CD4-positive, alpha-beta T cell (primary cell): Measurements from ENCODE around the gene AMMECR1L. TPM values are rescaled to one million over a fixed set of nuclear protein-coding genes. Genes with fewer than 3 reads are reported as not detected.

Source experiments
- ATAC-seq: fragments of 200-7000 bp; cut with Tn5 transposase; one replicate; pipeline ENCODE4 v1.10.0; 2022; ENCODE audit warnings: mild to moderate bottlenecking; ENCODE audit not compliant: poor library complexity
- CTCF ChIA-PET: fragments of 350-600 bp; sonication (Branson Sonifier 250); formaldehyde crosslinking; loops from one replicate; lab custom pipeline; 2021; ENCODE audit warnings: antibody characterized with exemption, inconsistent platforms; lab: Charles Lee
- POLR2A ChIA-PET: fragments of 350-600 bp; sonication (Branson Sonifier 250); formaldehyde crosslinking; loops from one replicate; lab custom pipeline; 2021; ENCODE audit warnings: antibody characterized with exemption, inconsistent platforms; lab: Charles Lee
- DNase-seq, 14 experiments: peaks; one replicate each; pipeline ENCODE4 v3.0.0-alpha.2; 2013 to 2020; ENCODE audit warnings: mixed read lengths in 2 of 14
- H3K27ac ChIP-seq, 2 donors: one replicate each; pipeline versions ENCODE4 v1.5.1 to v1.7.0; 2013; ENCODE audit warnings: low read length in 2 of 2, low read depth in 1 of 2, mild to moderate bottlenecking in 1 of 2
- H3K27me3 ChIP-seq, 2 experiments: 1 replicate in 1 of 2; 2 replicates in 1 of 2; pipeline versions ENCODE4 v1.6.1 to v1.7.0; 2013; ENCODE audit warnings: low read length in 2 of 2, control low read depth in 1 of 2, mild to moderate bottlenecking in 1 of 2, moderate library complexity in 1 of 2; ENCODE audit not compliant: insufficient read depth in 2 of 2, control insufficient read depth in 1 of 2
- H3K36me3 ChIP-seq: one replicate; pipeline ENCODE4 v1.6.1; 2013; ENCODE audit warnings: low read length, control low read depth; ENCODE audit not compliant: insufficient read depth
- H3K4me1 ChIP-seq: one replicate; pipeline ENCODE4 v1.6.1; 2013; ENCODE audit warnings: low read length, control low read depth; ENCODE audit not compliant: insufficient read depth
- H3K4me3 ChIP-seq: one replicate; pipeline ENCODE4 v1.5.1; 2013; ENCODE audit warnings: mild to moderate bottlenecking, low read length, moderate library complexity
- H3K9me3 ChIP-seq, 2 experiments: 1 replicate in 1 of 2; 2 replicates in 1 of 2; pipeline versions ENCODE4 v1.6.1 to v1.7.0; 2013; ENCODE audit warnings: low read length in 2 of 2, mild to moderate bottlenecking in 2 of 2, control low read depth in 1 of 2, moderate library complexity in 1 of 2; ENCODE audit not compliant: control insufficient read depth in 1 of 2, insufficient read depth in 1 of 2
- H3K27ac Mint-ChIP-seq: one replicate; pipeline ENCODE4 v1.8.0; 2020; ENCODE audit warnings: mixed read lengths
- H3K27me3 Mint-ChIP-seq: one replicate; pipeline ENCODE4 v1.8.0; 2021; ENCODE audit warnings: mixed read lengths
- H3K36me3 Mint-ChIP-seq: one replicate; pipeline ENCODE4 v1.8.0; 2021; ENCODE audit warnings: low read depth, mixed read lengths
- H3K4me1 Mint-ChIP-seq: one replicate; pipeline ENCODE4 v1.8.0; 2021; ENCODE audit warnings: low read depth, mixed read lengths
- H3K4me3 Mint-ChIP-seq: one replicate; pipeline ENCODE4 v1.8.0; 2020; ENCODE audit warnings: mild to moderate bottlenecking, mixed read lengths
- H3K9me3 Mint-ChIP-seq: one replicate; pipeline ENCODE4 v1.8.0; 2020; ENCODE audit warnings: mixed read lengths
- intact Hi-C, 2 experiments: fragments of 100-400 bp; cut with DNase I in 1 of 2; cut with micrococcal nuclease in 1 of 2; formaldehyde crosslinking; loops; one replicate each; pipeline versions ENCODE4 v1.15.1 to v1.9.0; 2023 to 2025; cut with DNase I, micrococcal nuclease
- total RNA-seq, 174 experiments: library from RNA in 2 of 174; stranded (reverse) in 2 of 174; gene quantifications; one replicate each; pipeline ENCODE4 v1.2.3 and lab custom pipeline; 2021 to 2026
- TF ChIP-seq, protein P1 (sequence below): fragments of 200-600 bp; IDR thresholded peaks from one replicate; pipeline ENCODE4 v1.8.0; 2022; ENCODE audit warnings: antibody characterized with exemption, mild to moderate bottlenecking

The AMMECR1L gene
- total RNA-seq, 2 experiments from 2014 or later = 9.6 to 10.1 TPM

DNA sequence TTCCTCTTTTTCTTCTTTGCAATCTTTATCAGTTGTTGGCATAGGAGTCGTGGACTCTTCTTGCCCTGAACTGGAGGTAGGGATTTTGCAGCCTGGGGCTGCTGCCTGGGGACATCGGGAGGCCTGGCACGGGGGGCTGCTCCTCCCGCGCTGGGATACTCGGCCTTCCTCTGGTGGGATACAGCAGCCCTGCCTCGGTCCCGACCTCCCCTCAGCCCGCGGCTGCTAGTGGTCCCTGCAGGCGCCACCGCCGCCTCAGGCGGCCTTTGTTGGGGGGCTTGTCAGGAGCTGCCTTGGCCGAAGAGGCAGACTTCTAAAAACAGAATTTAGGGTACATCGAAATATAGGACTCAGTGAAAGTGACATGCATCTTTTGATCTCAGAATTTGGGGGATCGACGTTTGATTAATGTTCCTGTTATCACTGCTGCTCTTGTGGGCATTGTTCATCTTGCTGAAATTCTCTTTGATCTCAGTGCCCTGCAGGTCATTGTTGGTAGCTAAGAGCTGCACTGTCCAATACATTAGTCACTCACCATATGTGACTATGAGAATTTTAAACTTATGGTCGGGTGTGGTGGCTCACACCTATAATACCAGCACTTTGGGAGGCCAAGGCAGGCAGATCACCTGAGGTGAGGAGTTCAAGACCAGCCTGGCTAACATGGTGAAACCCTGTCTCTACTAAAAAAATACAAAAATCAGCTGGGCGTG lies 44.1 kb downstream of the AMMECR1L start:
- Histone ChIP-seq H3K27me3 (no peaks in the 10 kb centered on the region), H3K9me3 (no peaks in the 10 kb centered on the region), H3K36me3 (peaks cover 12% of the 10 kb centered on the region), H3K27ac (no peak overlapping the region), H3K4me1 (no peaks in the 10 kb centered on the region), H3K4me3 (no peak overlapping the region)
- Mint-ChIP-seq H3K36me3 (peaks cover 16% of the 10 kb centered on the region), H3K9me3 (no peaks in the 10 kb centered on the region), H3K27me3 (no peaks in the 10 kb centered on the region), H3K4me3 (no peak overlapping the region), H3K27ac (no peak overlapping the region), H3K4me1 (no peaks in the 10 kb centered on the region)
- DNase-seq (no peak), ATAC-seq (no peak)
- TF ChIP-seq, protein P1, sequence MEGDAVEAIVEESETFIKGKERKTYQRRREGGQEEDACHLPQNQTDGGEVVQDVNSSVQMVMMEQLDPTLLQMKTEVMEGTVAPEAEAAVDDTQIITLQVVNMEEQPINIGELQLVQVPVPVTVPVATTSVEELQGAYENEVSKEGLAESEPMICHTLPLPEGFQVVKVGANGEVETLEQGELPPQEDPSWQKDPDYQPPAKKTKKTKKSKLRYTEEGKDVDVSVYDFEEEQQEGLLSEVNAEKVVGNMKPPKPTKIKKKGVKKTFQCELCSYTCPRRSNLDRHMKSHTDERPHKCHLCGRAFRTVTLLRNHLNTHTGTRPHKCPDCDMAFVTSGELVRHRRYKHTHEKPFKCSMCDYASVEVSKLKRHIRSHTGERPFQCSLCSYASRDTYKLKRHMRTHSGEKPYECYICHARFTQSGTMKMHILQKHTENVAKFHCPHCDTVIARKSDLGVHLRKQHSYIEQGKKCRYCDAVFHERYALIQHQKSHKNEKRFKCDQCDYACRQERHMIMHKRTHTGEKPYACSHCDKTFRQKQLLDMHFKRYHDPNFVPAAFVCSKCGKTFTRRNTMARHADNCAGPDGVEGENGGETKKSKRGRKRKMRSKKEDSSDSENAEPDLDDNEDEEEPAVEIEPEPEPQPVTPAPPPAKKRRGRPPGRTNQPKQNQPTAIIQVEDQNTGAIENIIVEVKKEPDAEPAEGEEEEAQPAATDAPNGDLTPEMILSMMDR = no peak
- ChIA-PET POLR2A (no interaction called here), CTCF (no interaction called here)
- intact Hi-C loops = no loop called here

- H3K27ac Mint-ChIP-seq = no peak overlapping the region
- H3K27me3 Mint-ChIP-seq = no peaks in the 10 kb centered on the region
- CTCF ChIA-PET = no interaction called here
Observed at GRCh38 chr2:127840893-127841292, 44.9 kb downstream of the AMMECR1L start.

DNA sequence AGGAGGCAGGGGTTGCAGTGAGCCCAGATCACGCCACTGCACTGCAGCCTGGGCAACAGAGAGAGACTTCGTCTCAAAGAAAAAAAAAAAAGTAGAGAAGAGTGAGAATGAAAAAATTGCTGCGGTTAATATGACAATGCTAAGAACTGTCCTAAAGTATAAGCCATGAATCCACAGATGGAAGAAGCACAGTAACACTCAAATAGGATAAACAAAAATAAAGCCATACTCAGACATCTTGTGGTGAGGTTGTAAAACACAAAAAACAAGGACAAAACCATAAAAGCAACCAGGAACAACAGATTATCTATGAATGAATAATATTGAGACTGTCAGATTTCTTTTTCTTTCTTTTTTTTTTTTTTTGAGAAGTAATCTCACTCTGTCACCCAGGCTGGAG lies 50.8 kb downstream of the AMMECR1L start:
- Histone ChIP-seq H3K9me3 (no peaks in the 10 kb centered on the region), H3K36me3 (no peaks in the 10 kb centered on the region), H3K4me1 (peaks cover 16% of the 10 kb centered on the region), H3K27me3 (no peaks in the 10 kb centered on the region), H3K4me3 (no peak overlapping the region), H3K27ac (no peak overlapping the region)
- Mint-ChIP-seq H3K4me1 (peaks cover 8% of the 10 kb centered on the region), H3K27me3 (no peaks in the 10 kb centered on the region), H3K36me3 (no peaks in the 10 kb centered on the region), H3K27ac (no peak overlapping the region), H3K9me3 (no peaks in the 10 kb centered on the region), H3K4me3 (no peak overlapping the region)
- TF ChIP-seq, protein P1 = no peak
- ATAC-seq = no peak
- no peak for DNase-seq
- CTCF ChIA-PET = no interaction called here
- POLR2A ChIA-PET = no interaction called here
- intact Hi-C loops = no loop called here

More at GRCh38 chr2:127840893-127841292, 44.9 kb downstream of the AMMECR1L start:
- Mint-ChIP-seq H3K36me3 (peaks cover 10% of the 10 kb centered on the region), H3K4me3 (no peak overlapping the region), H3K4me1 (no peaks in the 10 kb centered on the region), H3K9me3 (no peaks in the 10 kb centered on the region)
- H3K27ac ChIP-seq = no peak overlapping the region
- H3K9me3 ChIP-seq = no peaks in the 10 kb centered on the region
- TF ChIP-seq, protein P1 = no peak
- H3K36me3 ChIP-seq = peaks cover 10% of the 10 kb centered on the region
- ATAC-seq = no peak
- POLR2A ChIA-PET = no interaction called here
- no peak for DNase-seq
- H3K27me3 ChIP-seq = no peaks in the 10 kb centered on the region
- no peak overlapping the region for H3K4me3 ChIP-seq
- no peaks in the 10 kb centered on the region for H3K4me1 ChIP-seq
- intact Hi-C loops = no loop called here
